ENCODE results near the gene LEFTY1. TPM values are rescaled to one million over a fixed set of nuclear protein-coding genes. Genes with fewer than 3 reads are reported as not detected.
A peak's percentile ranks its signal among the peaks of the same experiment; 100 is the strongest.
"Not testable (repeated sequence)": the region's sequence is repeated elsewhere in the genome, so short reads cannot be mapped to it uniquely, and the experiment has no call there.

Gene LEFTY1
- total RNA-seq: 1 to 10 TPM; 1.7 to 2.0 TPM

GRCh38 chr1:225888898-225889601, at the start of gene LEFTY1:
Gene LEFTY1, minus strand, starts transcription at chr1:225889146. Its CDS starts 80 bp downstream, at chr1:225889066.
- H3K36me3 ChIP-seq: no peaks in the 10 kb centered on the region
- no peak for TF ChIP-seq POLR2A (IDR thresholded peaks at IDR 0.05)
- TF ChIP-seq POLR2AphosphoS5 (IDR thresholded peaks at IDR 0.05): no peak
- no peak for TF ChIP-seq CTCF (IDR thresholded peaks at IDR 0.05)
- 66% methylated on average over 6 of the region's 11 CpGs for WGBS
- H3K4me1 ChIP-seq (replicated peaks): peaks cover 10% of the 10 kb centered on the region
- peak within 1 kb of the TSS; percentile 86 to 91 for H3K27ac ChIP-seq
- H3K9me3 ChIP-seq: no peaks in the 10 kb centered on the region
- no peak within 1 kb of the TSS for H3K4me3 ChIP-seq
- DNase-seq (ENCODE audit: low spot score): no peak
- H3K27me3 ChIP-seq (replicated peaks; ENCODE audit: insufficient read depth): no peaks in the 10 kb centered on the region
- intact Hi-C loops (cut with DNase I): no loop called here

- Histone ChIP-seq H3K27ac (no peak overlapping the region), H3K4me3 (no peak overlapping the region), H3K36me3 (no peaks in the 10 kb centered on the region), H3K27me3 (replicated peaks; ENCODE audit: insufficient read depth) (no peaks in the 10 kb centered on the region), H3K9me3 (no peaks in the 10 kb centered on the region), H3K4me1 (replicated peaks) (no peaks in the 10 kb centered on the region)
- intact Hi-C loops (cut with DNase I): no loop called here
- TF ChIP-seq POLR2AphosphoS5 (IDR thresholded peaks at IDR 0.05) (no peak), POLR2A (IDR thresholded peaks at IDR 0.05) (no peak), CTCF (IDR thresholded peaks at IDR 0.05) (no peak)
- no peak for DNase-seq (ENCODE audit: low spot score)
- WGBS: 95% methylated on average over 21 of the region's 21 CpGs
Measured at GRCh38 chr1:225937048-225937968, 48.4 kb upstream of the LEFTY1 start.

- no peaks in the 10 kb centered on the region for H3K9me3 ChIP-seq
- TF ChIP-seq POLR2AphosphoS5 (IDR thresholded peaks at IDR 0.05) (no peak), CTCF (IDR thresholded peaks at IDR 0.05) (no peak), POLR2A (IDR thresholded peaks at IDR 0.05) (no peak)
- H3K27ac ChIP-seq: no peak overlapping the region
- no peak for DNase-seq (ENCODE audit: low spot score)
- no peaks in the 10 kb centered on the region for H3K36me3 ChIP-seq
- no peak overlapping the region for H3K4me3 ChIP-seq
- H3K27me3 ChIP-seq (replicated peaks; ENCODE audit: insufficient read depth): no peaks in the 10 kb centered on the region
- WGBS: 64% methylated on average over 3 of the region's 3 CpGs
- no peaks in the 10 kb centered on the region for H3K4me1 ChIP-seq (replicated peaks)
- intact Hi-C loops (cut with DNase I): no loop called here
Measured at GRCh38 chr1:225936523-225936922, 47.6 kb upstream of the LEFTY1 start.

- H3K27me3 ChIP-seq (replicated peaks; ENCODE audit: insufficient read depth); H3K36me3 ChIP-seq; H3K9me3 ChIP-seq; H3K27ac ChIP-seq; H3K4me1 ChIP-seq (replicated peaks); H3K4me3 ChIP-seq; intact Hi-C loops (cut with DNase I): not testable (repeated sequence)
- WGBS: 61% methylated on average over 8 of the region's 8 CpGs
- DNase-seq (ENCODE audit: low spot score): peak; percentile 39
Measured at GRCh38 chr1:225936086-225936485, 47.1 kb upstream of the LEFTY1 start.

- 97% methylated on average over 5 of the region's 5 CpGs for WGBS
- Histone ChIP-seq H3K27ac (no peak overlapping the region), H3K9me3 (no peaks in the 10 kb centered on the region), H3K36me3 (no peaks in the 10 kb centered on the region), H3K27me3 (replicated peaks; ENCODE audit: insufficient read depth) (no peaks in the 10 kb centered on the region), H3K4me3 (no peak overlapping the region), H3K4me1 (replicated peaks) (no peaks in the 10 kb centered on the region)
- intact Hi-C loops (cut with DNase I): no loop called here
- no peak for DNase-seq (ENCODE audit: low spot score)
- no peak for TF ChIP-seq POLR2AphosphoS5 (IDR thresholded peaks at IDR 0.05)
Measured at GRCh38 chr1:225934711-225935110, 45.8 kb upstream of the LEFTY1 start.

Data from prostate gland (tissue), 2 donors.